ENCODE results near the gene FRMPD3. TPM values are rescaled to one million over a fixed set of nuclear protein-coding genes. Genes with fewer than 3 reads are reported as not detected.

Gene FRMPD3
- total RNA-seq, 1 experiment from 2014 or later = not detected

- POLR2A ChIA-PET = no interaction called here
- Mint-ChIP-seq H3K36me3 (ENCODE audit: insufficient read depth, unreplicated experiment) (peaks cover 6% of the 10 kb centered on the region), H3K9me3 (ENCODE audit: unreplicated experiment) (no peaks in the 10 kb centered on the region), H3K27me3 (ENCODE audit: insufficient read depth, unreplicated experiment) (peaks cover 26% of the 10 kb centered on the region), H3K4me1 (ENCODE audit: insufficient read depth, unreplicated experiment) (no peaks in the 10 kb centered on the region), H3K4me3 (ENCODE audit: unreplicated experiment) (no peak overlapping the region), H3K27ac (ENCODE audit: low read depth, unreplicated experiment) (no peak overlapping the region)
- CTCF ChIA-PET = no interaction called here
- DNase-seq (ENCODE audit: unreplicated experiment) = no peak
- TF ChIP-seq CTCF (IDR thresholded peaks at IDR 0.05; ENCODE audit: unreplicated experiment) = no peak
- intact Hi-C loops (cut with micrococcal nuclease) = no loop called here
- no TSS peak for BruUV-seq (replicated peaks)
Measured at GRCh38 chrX:107451731-107452130, 2.3 kb downstream of the FRMPD3 start.

GRCh38 chrX:107452581-107452980 lies 3.1 kb downstream of the FRMPD3 start:
- no peak overlapping the region for H3K27ac Mint-ChIP-seq (ENCODE audit: low read depth, unreplicated experiment)

GRCh38 chrX:107454302-107454701 lies 4.8 kb downstream of the FRMPD3 start:
- Mint-ChIP-seq H3K4me3 (ENCODE audit: unreplicated experiment) (no peak overlapping the region), H3K27me3 (ENCODE audit: insufficient read depth, unreplicated experiment) (peaks cover under 1% of the 10 kb centered on the region), H3K4me1 (ENCODE audit: insufficient read depth, unreplicated experiment) (no peaks in the 10 kb centered on the region), H3K27ac (ENCODE audit: low read depth, unreplicated experiment) (no peak overlapping the region), H3K9me3 (ENCODE audit: unreplicated experiment) (no peaks in the 10 kb centered on the region), H3K36me3 (ENCODE audit: insufficient read depth, unreplicated experiment) (peaks cover 6% of the 10 kb centered on the region)
- intact Hi-C loops (cut with micrococcal nuclease) = no loop called here
- CTCF ChIA-PET = interaction anchor here (0.6 kb wide), 1 partner anchor 55 kb away, joined by 3 read pairs; no protein-coding TSS in a partner anchor
- POLR2A ChIA-PET = no interaction called here
- TF ChIP-seq CTCF (IDR thresholded peaks at IDR 0.05; ENCODE audit: unreplicated experiment) = no peak
- DNase-seq (ENCODE audit: unreplicated experiment) = peak; percentile 71
- no TSS peak for BruUV-seq (replicated peaks)

More at GRCh38 chrX:107452581-107452980, 3.1 kb downstream of the FRMPD3 start:
- Mint-ChIP-seq H3K27me3 (ENCODE audit: insufficient read depth, unreplicated experiment) (peaks cover 18% of the 10 kb centered on the region), H3K36me3 (ENCODE audit: insufficient read depth, unreplicated experiment) (peaks cover 6% of the 10 kb centered on the region), H3K4me3 (ENCODE audit: unreplicated experiment) (no peak overlapping the region), H3K4me1 (ENCODE audit: insufficient read depth, unreplicated experiment) (no peaks in the 10 kb centered on the region), H3K9me3 (ENCODE audit: unreplicated experiment) (no peaks in the 10 kb centered on the region)
- intact Hi-C loops (cut with micrococcal nuclease) = no loop called here
- DNase-seq (ENCODE audit: unreplicated experiment) = no peak
- ChIA-PET POLR2A (no interaction called here), CTCF (interaction anchor here (0.7 kb wide), 1 partner anchor 24 kb away, joined by 3 read pairs; no protein-coding TSS in a partner anchor)
- BruUV-seq (replicated peaks) = no TSS peak
- no peak for TF ChIP-seq CTCF (IDR thresholded peaks at IDR 0.05; ENCODE audit: unreplicated experiment)

- H3K4me1 Mint-ChIP-seq (ENCODE audit: insufficient read depth, unreplicated experiment) = no peaks in the 10 kb centered on the region
- DNase-seq (ENCODE audit: unreplicated experiment) = no peak
- no peak overlapping the region for H3K27ac Mint-ChIP-seq (ENCODE audit: low read depth, unreplicated experiment)
- H3K27me3 Mint-ChIP-seq (ENCODE audit: insufficient read depth, unreplicated experiment) = peaks cover 30% of the 10 kb centered on the region
- BruUV-seq (replicated peaks) = no TSS peak
- H3K9me3 Mint-ChIP-seq (ENCODE audit: unreplicated experiment) = no peaks in the 10 kb centered on the region
- H3K36me3 Mint-ChIP-seq (ENCODE audit: insufficient read depth, unreplicated experiment) = no peaks in the 10 kb centered on the region
- intact Hi-C loops (cut with micrococcal nuclease) = no loop called here
- POLR2A ChIA-PET = interaction anchor here (0.6 kb wide), 1 partner anchor 71 kb away, joined by 3 read pairs; no protein-coding TSS in a partner anchor
- no peak for TF ChIP-seq CTCF (IDR thresholded peaks at IDR 0.05; ENCODE audit: unreplicated experiment)
- no peak overlapping the region for H3K4me3 Mint-ChIP-seq (ENCODE audit: unreplicated experiment)
- CTCF ChIA-PET = interaction anchor here (0.6 kb wide), 1 partner anchor 563 kb away, joined by 3 read pairs; no protein-coding TSS in a partner anchor
Measured at GRCh38 chrX:107457289-107457688, 7.8 kb downstream of the FRMPD3 start.
